ACC112 (cell line): ENCODE measurements around the gene ARHGAP15.
A peak's percentile ranks its signal among the peaks of the same experiment; 100 is the strongest.

Source experiments
- H2AFZ ChIP-seq: fragments of 200-600 bp; sonication (generic); one replicate; pipeline ENCODE4 v1.6.0; 2017; ENCODE audit warnings: antibody characterized with exemption, low read length; ENCODE audit not compliant: unreplicated experiment
- H3K27ac ChIP-seq: fragments of 200-600 bp; sonication (generic); 2 replicates; pipeline ENCODE4 v1.5.1; 2014; ENCODE audit warnings: low read depth, mild to moderate bottlenecking, antibody characterized with exemption, low read length, moderate library complexity
- H3K27me3 ChIP-seq: fragments of 200-600 bp; sonication (generic); 2 replicates; pipeline ENCODE4 v1.6.1; 2014; ENCODE audit warnings: mild to moderate bottlenecking, antibody characterized with exemption, low read length, moderate library complexity, mixed read lengths; ENCODE audit not compliant: insufficient read depth
- H3K36me3 ChIP-seq: fragments of 200-600 bp; sonication (generic); 2 replicates; pipeline ENCODE4 v1.6.1; 2016; ENCODE audit warnings: mild to moderate bottlenecking, antibody characterized with exemption, low read length, moderate library complexity, mixed read lengths; ENCODE audit not compliant: insufficient read depth
- H3K4me1 ChIP-seq: fragments of 200-600 bp; sonication (generic); one replicate; pipeline ENCODE4 v1.6.1; 2016; ENCODE audit warnings: low read length, mixed read lengths; ENCODE audit not compliant: insufficient read depth, unreplicated experiment, control insufficient read depth
- H3K4me3 ChIP-seq: fragments of 200-600 bp; sonication (generic); 2 replicates; pipeline ENCODE4 v1.5.1; 2014; ENCODE audit warnings: mild to moderate bottlenecking, low read depth, low read length
- H3K79me2 ChIP-seq: fragments of 200-600 bp; sonication (generic); one replicate; pipeline ENCODE4 v1.6.0; 2016; ENCODE audit warnings: low read length; ENCODE audit not compliant: control insufficient read depth, unreplicated experiment, insufficient read depth

The ARHGAP15 gene

DNA sequence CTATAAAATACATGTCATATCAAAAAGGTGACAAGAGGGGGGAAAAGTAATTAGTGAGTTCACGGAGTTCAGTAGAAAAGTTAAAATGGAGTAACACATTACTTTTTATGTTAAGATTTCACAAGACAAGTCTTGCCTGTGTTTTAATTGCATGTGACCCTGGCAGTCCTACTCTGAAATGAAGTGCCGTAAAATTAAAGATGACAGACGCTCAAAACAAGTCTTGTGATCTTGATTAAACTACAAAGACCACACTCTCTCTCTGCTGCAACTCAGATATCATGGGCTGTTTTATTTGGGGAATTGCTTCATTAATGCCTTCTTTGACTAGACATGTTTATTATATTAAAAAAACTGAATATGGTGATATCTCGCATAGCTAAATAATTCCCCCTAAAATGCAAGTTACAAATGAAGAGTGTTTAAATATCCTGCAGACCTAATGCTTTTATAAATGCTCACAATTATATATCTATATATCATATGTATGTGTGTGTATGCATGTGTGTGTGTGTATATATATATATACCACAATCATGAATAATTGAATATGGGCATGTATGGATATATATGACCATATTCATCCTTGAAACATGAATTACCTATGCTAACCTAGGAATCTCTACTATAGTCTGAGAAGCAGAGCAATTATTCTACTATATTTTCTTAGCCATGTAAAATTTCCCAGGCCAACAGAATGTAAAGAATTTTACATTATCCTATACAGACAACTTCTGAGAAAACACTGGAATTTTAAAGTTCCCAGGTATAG is 647.5 kb downstream of the ARHGAP15 start:
- no peaks in the 10 kb centered on the region for H3K79me2 ChIP-seq
- no peaks in the 10 kb centered on the region for H3K36me3 ChIP-seq
- H3K27ac ChIP-seq, result no peak overlapping the region
- H3K4me3 ChIP-seq, result no peak overlapping the region
- H3K27me3 ChIP-seq, result peaks cover 12% of the 10 kb centered on the region
- H3K4me1 ChIP-seq, result no peaks in the 10 kb centered on the region
- H2AFZ ChIP-seq, result no peak overlapping the region

DNA sequence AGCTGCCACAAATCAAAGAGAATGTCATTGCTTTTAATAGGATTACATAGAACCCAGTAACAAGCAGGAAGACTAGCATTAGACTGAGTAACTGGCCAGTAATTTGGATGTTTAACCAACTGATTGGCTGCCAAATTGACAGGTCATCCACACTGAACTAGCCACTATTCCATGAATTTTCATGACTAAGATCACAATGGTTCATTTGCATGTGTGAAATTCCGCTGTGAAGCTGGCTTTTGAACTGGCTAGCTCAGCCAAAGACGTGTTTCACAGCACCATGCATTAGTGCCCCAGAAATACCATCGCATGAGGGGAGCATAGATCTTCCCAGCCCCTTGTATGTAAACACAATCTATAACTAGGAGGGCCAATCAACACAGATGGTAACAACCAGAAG is 649.8 kb downstream of the ARHGAP15 start:
- Histone ChIP-seq H3K36me3 (no peaks in the 10 kb centered on the region), H3K4me3 (no peak overlapping the region), H3K27me3 (peaks cover 3% of the 10 kb centered on the region), H3K27ac (no peak overlapping the region), H3K79me2 (no peaks in the 10 kb centered on the region), H2AFZ (no peak overlapping the region), H3K4me1 (no peaks in the 10 kb centered on the region)

- no peaks in the 10 kb centered on the region for H3K79me2 ChIP-seq
Measured at GRCh38 chr2:143786026-143786765, 657.0 kb downstream of the ARHGAP15 start.

GRCh38 chr2:143787674-143788073 is 658.5 kb downstream of the ARHGAP15 start:
- no peak overlapping the region for H3K27ac ChIP-seq
- H3K4me1 ChIP-seq, result no peaks in the 10 kb centered on the region
- no peak overlapping the region for H2AFZ ChIP-seq
- no peaks in the 10 kb centered on the region for H3K79me2 ChIP-seq
- H3K36me3 ChIP-seq, result no peaks in the 10 kb centered on the region
- H3K4me3 ChIP-seq, result no peak overlapping the region
- no peaks in the 10 kb centered on the region for H3K27me3 ChIP-seq

More at GRCh38 chr2:143786026-143786765, 657.0 kb downstream of the ARHGAP15 start:
- no peaks in the 10 kb centered on the region for H3K36me3 ChIP-seq
- no peak overlapping the region for H3K27ac ChIP-seq
- H3K4me3 ChIP-seq, result no peak overlapping the region
- no peaks in the 10 kb centered on the region for H3K4me1 ChIP-seq
- H2AFZ ChIP-seq, result no peak overlapping the region
- no peaks in the 10 kb centered on the region for H3K27me3 ChIP-seq

- no peak overlapping the region for H3K4me3 ChIP-seq
- H2AFZ ChIP-seq, result no peak overlapping the region
- H3K4me1 ChIP-seq, result no peaks in the 10 kb centered on the region
- no peak overlapping the region for H3K27ac ChIP-seq
- H3K36me3 ChIP-seq, result no peaks in the 10 kb centered on the region
- no peaks in the 10 kb centered on the region for H3K27me3 ChIP-seq
- no peaks in the 10 kb centered on the region for H3K79me2 ChIP-seq
Measured at GRCh38 chr2:143792602-143793001, 663.4 kb downstream of the ARHGAP15 start.

- no peaks in the 10 kb centered on the region for H3K4me1 ChIP-seq
- no peak overlapping the region for H3K4me3 ChIP-seq
- no peaks in the 10 kb centered on the region for H3K27me3 ChIP-seq
- no peaks in the 10 kb centered on the region for H3K79me2 ChIP-seq
- H2AFZ ChIP-seq, result no peak overlapping the region
- no peak overlapping the region for H3K27ac ChIP-seq
- no peaks in the 10 kb centered on the region for H3K36me3 ChIP-seq
Measured at GRCh38 chr2:143793381-143793780, 664.2 kb downstream of the ARHGAP15 start.

- no peak overlapping the region for H2AFZ ChIP-seq
- no peaks in the 10 kb centered on the region for H3K36me3 ChIP-seq
- no peaks in the 10 kb centered on the region for H3K27me3 ChIP-seq
- no peak overlapping the region for H3K4me3 ChIP-seq
- H3K79me2 ChIP-seq, result no peaks in the 10 kb centered on the region
- H3K27ac ChIP-seq, result no peak overlapping the region
- H3K4me1 ChIP-seq, result no peaks in the 10 kb centered on the region
Measured at GRCh38 chr2:143796051-143796450, 666.8 kb downstream of the ARHGAP15 start.

DNA sequence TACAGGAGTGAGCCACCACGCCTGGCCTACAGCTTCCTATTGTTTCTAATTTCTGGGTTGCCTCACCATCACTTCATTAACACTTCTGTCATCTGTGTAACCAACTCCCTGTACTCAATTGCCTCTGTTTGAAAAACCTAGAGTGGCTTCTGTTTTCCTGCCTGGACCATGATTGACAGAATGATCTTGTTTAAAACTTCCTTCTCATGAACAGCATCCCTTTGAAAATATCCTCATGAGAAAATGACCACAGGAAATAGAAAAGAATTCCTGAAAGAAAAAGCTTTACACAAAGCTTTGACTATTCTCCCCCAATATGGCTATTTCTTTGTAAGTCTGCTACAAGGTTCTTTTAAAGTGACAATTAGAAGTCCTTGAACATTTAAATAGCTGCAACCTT is 672.3 kb downstream of the ARHGAP15 start:
- Histone ChIP-seq H3K4me1 (peaks cover 12% of the 10 kb centered on the region), H3K27me3 (no peaks in the 10 kb centered on the region), H3K79me2 (no peaks in the 10 kb centered on the region), H3K4me3 (no peak overlapping the region), H3K27ac (no peak overlapping the region), H2AFZ (no peak overlapping the region), H3K36me3 (no peaks in the 10 kb centered on the region)

DNA sequence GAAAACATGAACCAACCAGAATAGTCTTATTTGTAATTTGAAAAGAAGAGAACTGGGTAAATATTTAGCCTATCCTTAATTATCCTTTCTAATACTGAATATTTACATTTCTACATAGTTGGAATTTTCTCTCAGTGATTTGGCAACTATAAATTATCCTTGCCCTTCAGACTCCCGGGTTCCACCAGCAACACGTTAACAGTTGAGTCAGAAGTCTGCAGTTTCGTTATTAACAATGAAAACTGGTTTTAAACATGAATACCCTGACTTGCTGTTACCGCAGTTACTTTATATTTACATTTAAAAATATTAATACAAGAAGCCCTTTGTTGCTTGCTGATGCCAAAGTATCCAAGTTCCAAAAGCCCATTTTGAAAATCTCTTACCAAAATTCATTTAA is 673.0 kb downstream of the ARHGAP15 start:
- Histone ChIP-seq H3K79me2 (no peaks in the 10 kb centered on the region), H2AFZ (no peak overlapping the region), H3K4me1 (peaks cover 12% of the 10 kb centered on the region), H3K27ac (no peak overlapping the region), H3K36me3 (no peaks in the 10 kb centered on the region), H3K4me3 (no peak overlapping the region), H3K27me3 (no peaks in the 10 kb centered on the region)

GRCh38 chr2:143802871-143803650 is 673.8 kb downstream of the ARHGAP15 start:
- H3K4me1 ChIP-seq, result peaks cover 12% of the 10 kb centered on the region
- no peaks in the 10 kb centered on the region for H3K36me3 ChIP-seq
- H3K79me2 ChIP-seq, result no peaks in the 10 kb centered on the region
- no peak overlapping the region for H3K4me3 ChIP-seq
- H2AFZ ChIP-seq, result peak overlapping the region; percentile 23
- H3K27ac ChIP-seq, result no peak overlapping the region
- H3K27me3 ChIP-seq, result no peaks in the 10 kb centered on the region
